OCI-LY3 (cell line): ENCODE measurements around the gene KCNJ4.

Experiments used
- EZH2phosphoT487 ChIP-seq: fragments of 200-600 bp; shearing (Covaris generic); IDR thresholded peaks from 2 replicates; pipeline ENCODE4 v1.6.1; 2018; ENCODE audit warnings: antibody characterized with exemption, mixed run types, low read depth
- TF ChIP-seq, protein P1 (sequence below): fragments of 200-600, 300-600 bp; sonication (generic); IDR thresholded peaks from 2 replicates; pipeline ENCODE4 v1.5.1; 2014; ENCODE audit warnings: antibody characterized with exemption, low read length, low read depth

- TF ChIP-seq, protein P1, sequence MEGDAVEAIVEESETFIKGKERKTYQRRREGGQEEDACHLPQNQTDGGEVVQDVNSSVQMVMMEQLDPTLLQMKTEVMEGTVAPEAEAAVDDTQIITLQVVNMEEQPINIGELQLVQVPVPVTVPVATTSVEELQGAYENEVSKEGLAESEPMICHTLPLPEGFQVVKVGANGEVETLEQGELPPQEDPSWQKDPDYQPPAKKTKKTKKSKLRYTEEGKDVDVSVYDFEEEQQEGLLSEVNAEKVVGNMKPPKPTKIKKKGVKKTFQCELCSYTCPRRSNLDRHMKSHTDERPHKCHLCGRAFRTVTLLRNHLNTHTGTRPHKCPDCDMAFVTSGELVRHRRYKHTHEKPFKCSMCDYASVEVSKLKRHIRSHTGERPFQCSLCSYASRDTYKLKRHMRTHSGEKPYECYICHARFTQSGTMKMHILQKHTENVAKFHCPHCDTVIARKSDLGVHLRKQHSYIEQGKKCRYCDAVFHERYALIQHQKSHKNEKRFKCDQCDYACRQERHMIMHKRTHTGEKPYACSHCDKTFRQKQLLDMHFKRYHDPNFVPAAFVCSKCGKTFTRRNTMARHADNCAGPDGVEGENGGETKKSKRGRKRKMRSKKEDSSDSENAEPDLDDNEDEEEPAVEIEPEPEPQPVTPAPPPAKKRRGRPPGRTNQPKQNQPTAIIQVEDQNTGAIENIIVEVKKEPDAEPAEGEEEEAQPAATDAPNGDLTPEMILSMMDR: no peak
- TF ChIP-seq EZH2phosphoT487: no peak
These were observed 13.0 kb upstream of the KCNJ4 start, which contains the start of gene KDELR3 for GRCh38 chr22:38467904-38468442.
